ENCODE measurements around the gene RAP1GAP2.
"Not testable (repeated sequence)": the region's sequence is repeated elsewhere in the genome, so short reads cannot be mapped to it uniquely, and the experiment has no call there.

RAP1GAP2 gene

DNA sequence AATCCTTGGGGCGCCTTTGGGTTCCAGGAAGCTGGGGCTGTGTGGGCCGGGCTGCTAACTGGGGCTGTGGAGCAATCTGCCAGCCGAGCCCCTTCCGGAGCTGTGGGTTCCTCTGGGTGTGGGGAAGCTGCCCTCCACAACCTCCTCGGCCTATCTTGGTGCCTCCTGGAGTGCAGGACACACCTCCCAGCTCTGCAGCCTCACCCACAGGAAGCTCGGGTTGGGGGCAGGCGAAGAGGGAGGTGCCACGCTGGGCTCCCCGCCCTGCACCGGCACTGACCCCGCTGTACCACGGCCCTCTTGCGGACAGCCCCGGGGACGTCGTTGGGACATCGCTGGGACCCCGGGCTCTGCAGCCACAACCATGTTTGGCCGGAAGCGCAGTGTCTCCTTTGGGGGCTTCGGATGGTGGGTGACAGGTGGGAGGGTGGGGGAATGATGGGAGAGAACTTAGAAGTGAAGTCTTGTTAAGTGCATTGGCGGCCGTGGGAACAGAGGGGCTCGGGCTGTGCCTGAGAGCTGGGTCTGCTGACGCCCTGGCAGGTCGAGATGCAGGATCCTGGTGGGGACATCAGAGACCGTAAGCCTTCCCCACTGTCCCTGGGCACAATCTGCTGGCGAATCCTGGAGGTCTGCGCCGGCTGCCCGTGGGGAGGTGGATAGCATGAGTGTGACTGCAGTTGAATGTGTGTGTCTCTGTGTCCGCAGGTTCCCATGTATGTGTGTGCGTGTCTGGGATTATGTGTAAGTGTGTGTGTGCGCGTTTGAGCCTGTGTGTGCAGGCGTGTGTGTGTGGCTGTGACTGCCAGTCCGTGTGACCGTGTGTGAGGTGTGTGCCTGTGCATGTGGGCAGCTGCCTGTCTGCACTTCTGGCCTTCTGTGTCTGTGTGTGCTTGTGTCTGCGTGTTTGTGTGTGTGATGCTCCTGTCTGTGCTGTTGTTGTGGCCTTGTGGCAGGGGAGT is at the start of gene RAP1GAP2:
TSS of gene RAP1GAP2 (plus strand) at position 275 of the 962 bp plus-strand sequence. CDS start at position 365, 90 bp downstream.
- DNase-seq, result peak; percentile 86

DNA sequence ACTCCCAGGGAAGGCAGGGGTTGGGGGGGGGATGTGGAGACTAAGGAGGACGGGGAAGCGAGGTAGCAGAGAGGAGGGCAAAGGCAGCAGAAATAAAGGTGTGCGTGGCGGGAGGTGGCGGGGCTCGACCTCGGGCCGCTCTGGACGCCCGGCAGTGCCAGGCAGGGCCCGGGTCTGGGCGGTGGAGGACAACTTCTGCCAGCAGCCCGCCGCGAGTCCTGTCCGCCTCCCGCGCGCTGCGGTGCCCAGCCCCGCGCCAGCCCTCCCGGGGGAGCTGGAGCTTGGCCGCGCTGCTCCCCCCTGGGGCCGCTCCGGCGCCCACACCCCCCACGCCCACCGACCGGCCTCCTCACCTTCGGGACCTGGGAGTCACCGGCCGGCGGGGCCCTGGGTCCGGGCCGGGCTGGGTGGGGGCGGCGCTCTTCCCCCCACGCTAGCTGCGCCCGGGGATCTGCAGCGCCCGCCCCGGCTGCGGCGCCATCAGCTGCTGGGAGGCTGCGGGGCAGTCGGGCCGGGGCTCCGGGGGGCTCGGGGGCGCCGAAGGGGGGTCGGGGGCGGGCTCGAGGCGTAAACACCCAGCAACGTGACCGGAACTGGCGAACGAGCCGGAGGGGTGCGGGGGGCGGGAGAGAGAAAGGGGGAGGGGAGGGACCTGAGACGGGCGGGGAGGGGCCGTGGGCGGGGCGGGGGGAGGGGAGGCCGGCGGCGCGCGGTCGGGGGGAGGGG is 47.0 kb upstream of the RAP1GAP2 start, which contains the start of gene CCDC92B:
TSS of gene CCDC92B (minus strand) at position 595 of the 726 bp plus-strand sequence. CDS start 14,507 bp downstream, outside the sequence.
- DNase-seq, result no peak

DNA sequence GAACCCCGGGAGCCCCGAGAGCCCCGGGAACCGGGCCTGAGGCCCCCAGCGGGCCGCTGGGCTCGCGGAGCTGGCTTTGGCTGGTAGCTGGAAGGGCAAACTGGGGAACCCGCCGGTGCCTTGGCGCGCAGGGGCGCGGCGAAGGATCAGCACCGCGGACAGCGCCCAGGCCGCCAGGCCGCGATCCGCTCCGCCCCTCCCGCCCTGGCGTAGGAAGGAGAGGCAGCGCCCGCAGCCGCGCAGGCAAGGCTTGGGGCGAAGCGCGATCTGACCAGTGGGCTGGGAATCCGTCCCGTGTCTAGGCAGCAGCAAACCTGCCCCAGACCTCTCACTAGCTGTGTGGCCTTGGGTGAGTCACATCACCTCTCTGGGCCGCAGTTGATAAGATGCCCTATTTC is 46.5 kb upstream of the RAP1GAP2 start:
- peak; percentile 70 for DNase-seq

DNA sequence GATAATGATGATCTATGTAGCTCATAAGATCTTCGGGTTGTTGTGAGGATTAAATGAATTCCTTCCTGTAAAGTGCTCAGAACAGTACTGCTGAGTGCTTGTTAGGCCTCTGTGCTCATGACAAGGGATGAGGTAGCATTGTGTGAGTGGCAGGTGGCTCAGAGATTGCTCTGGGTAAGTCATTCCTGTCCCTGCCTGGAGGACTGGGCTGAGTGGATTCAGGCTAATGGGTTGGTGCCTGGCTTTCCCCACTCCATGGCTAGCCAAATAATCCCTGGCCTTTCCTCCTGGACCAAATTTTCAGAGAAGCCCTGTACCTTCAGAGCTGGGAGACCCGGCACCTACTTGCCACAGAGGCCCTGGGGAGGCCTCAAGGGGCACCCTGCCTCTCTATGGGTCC is 45.5 kb upstream of the RAP1GAP2 start:
- DNase-seq, result no peak

DNA sequence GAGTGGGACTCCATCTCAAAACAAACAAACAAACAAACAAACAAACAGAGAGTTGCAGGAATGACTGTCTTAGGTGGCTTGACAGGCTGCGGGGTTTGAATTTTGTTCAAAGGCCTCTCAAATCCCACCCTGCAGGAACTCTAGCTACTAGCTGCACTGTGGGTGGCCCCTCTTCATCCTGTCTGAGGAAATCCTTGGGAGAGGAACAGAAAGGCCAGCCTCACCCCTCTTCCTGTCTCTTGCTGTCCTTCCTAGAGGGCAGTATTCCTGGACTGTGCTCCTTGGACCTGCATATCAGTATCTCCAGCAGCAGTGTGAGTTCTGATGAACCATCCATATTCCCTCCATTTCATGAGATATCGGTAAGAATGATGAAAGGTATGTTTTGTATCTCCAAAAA is 44.7 kb upstream of the RAP1GAP2 start:
- DNase-seq, result no peak

DNA sequence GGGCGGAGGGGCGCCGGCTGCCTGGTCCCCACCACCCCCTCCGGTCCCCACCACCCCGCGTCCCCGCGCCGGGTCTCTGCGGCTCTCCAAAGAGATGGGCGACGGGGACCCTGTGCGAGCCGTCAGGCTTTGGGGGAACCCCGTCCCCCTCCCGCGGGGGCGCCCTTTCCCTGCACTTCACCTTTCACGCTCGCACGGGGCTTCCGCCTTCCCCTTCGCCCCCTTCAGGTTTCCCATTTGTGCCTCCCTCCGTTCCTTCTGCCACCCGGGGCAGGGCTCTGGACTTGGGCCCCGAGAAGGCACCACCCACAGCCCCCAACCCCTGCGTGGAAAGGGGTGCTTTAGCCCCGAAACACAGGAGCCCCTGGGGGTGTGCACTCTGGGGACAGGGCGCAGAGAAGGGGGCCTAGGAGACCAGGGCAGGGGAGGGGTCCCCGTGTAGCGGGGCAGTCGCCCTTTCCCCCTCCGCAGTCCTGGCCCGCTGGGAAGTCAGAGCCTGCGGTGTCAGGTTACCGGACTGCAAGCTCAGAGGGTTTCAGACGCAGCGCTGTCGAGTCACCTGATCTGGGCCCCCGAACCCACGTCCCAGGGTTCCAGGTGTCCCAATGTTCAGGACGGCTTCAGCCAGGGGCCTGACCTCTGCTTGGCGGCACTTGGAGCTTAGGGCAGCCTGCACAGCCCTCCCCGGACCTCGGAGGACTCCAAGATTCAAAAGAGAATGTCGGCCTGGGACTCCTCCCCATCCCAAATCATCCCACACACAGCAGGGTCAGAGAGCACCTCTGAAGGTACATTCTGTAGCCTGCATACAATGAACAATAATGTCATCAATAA is 40.1 kb upstream of the RAP1GAP2 start:
- DNase-seq, result no peak

DNA sequence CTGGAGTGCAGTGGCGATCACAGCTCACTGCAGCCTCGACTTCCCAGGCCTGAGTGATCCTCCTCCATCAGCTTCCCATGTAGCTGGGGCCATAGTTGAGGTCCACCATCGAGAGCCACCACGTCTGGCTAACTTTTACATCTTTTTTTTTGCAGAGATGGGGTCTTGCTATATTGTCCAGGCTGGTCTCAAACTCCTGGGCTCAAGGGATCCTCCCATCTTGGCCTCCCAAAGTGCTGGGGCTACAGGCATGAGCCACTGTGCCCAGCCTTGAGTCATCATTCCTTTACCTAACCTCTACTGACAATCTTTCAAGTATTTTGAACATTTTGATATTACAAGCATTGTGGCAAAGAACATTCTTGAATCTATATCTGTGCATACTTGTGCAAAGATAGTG is 37.4 kb upstream of the RAP1GAP2 start:
- DNase-seq, result no peak

DNA sequence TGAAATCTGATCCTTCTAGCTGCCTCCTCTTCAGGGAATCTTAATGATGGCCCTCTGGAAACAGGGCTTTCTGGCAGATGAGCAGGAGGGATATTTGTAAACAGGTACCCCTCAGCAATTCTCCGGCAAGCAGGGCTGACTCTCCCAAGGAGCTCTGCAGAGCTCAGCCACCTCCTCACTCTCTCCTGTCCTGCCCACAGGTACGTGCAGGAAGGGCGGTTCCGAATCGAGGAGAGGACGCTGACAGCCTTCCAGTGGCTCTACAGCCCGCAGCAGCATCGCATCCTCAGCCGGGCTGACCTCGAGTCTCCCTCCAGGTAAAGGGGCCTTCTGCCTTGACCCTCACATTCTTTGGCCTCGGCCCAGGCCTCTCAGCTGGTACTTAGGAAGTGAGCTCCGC is 26.1 kb upstream of the RAP1GAP2 start:
- DNase-seq, result no peak

DNA sequence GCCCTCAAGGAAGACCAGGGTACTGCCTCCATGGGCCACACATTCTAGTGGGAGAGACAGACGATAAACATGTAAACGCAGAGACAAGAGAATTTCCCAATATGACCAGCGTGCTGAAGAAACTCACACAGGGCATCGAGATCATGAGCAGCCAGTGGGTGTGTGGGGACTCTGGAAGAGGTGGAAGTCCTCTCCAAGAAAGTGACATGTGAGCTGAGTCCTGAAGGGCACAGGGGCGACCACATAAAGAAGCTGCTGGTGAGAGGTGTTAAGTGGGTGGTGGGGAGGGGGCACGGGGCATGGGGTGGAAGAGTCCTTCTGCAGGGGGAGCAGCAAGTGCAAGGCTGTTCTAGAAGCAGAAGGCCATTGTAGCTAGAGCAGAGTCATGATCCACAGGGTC is 21.0 kb upstream of the RAP1GAP2 start:
- no peak for DNase-seq

DNA sequence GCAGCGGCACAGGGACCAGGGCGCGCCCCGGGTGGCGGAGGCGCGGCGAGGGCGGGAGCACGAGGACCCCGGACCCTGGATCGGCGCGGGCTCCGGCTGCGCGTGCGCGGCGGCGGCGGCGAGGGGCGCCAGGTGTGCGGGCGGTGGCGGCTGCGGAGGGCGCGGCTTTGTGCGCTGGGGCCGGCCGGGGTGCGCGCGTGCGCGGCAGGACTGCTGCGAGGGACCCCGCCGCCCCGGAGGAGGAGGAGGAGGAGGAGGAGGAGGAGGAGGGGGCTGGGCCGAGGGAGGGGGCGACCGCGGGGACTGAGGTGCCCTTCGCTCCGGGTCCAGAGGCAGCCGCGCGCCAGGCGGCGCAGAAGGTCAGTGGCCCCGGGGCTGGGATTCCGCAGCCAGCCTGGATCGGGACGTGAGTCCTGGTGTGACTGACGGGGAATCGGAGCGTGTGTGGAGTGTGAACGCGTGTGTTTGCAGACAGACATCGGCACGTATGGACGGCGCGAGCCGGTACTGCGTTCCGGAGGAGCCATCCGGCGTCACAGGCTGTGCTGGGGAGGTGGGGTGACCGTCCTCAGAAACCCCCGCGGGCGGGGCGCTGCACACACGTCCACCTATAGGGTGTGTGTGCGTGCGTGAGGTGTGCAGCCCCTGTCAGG is 19.5 kb upstream of the RAP1GAP2 start:
- DNase-seq, result no peak

DNA sequence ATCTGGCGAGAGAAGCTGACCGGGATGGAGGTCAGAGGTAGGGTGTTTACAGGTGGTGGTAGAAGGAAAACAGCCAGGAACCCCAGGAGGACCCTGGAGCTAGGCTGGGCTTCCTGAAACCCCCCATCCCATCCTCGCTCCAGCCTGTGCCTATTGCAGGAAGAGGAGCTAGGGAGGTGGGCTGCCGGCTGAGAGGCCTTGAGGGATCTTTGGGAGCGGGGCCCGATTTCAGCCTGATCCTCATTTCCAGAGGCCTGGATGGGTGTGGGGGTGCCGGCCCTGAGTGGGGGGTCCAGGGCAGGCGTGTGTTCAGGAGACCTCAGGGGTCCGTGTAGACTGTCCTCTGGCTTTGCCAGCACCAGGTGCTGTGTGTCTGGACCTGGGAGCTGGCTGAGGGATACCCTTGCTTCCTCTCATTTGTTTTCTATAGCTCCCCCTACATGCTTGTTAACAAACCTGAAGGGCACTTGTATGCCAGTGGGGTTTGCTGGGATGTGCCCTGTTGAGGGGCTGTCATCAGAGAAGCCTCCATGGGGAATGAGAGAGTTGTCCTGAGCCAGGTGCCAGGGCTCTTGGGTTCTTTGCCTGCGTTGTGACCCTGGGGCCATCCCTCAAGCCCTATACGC is 18.9 kb upstream of the RAP1GAP2 start:
- no peak for DNase-seq

DNA sequence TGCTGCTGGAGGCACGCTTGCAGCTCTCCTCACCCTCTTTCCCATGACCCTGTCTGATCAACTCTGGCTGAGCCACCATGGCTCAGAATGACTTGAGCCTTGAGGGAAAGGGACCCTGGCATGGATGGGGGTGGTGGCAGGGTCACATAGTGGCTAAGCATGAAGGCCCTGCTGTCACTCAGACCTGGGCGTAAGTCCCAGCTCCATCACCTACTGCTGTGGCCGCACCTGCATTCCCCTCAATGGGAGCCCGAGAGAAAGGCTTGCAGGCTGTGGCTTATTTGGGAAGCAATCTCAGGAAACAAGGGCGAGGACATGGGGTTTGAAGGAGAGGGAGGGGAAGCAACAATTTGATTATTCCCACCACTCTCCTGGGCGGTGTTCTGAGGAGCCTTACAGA is 17.7 kb upstream of the RAP1GAP2 start:
- no peak for DNase-seq

DNA sequence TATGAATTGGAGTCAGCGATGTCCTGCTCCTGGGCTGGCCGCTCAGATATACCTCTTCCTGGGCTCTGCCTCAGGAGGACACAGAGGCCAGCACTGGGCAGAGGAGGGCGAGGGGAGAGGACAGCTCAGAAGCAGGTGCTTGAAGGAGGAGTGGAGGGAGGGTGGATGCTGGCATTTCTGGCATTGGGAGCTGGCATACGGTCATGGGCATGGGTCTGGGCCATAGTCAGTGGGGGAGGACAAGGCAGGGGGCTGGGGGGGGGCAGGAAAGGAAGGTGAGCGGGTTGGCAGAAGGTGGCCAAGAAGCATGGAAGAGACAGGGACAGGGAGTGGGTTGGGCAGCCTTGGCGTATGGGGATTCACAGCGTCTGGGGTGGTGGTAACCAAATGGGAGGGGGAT is 16.7 kb upstream of the RAP1GAP2 start:
- DNase-seq, result no peak

DNA sequence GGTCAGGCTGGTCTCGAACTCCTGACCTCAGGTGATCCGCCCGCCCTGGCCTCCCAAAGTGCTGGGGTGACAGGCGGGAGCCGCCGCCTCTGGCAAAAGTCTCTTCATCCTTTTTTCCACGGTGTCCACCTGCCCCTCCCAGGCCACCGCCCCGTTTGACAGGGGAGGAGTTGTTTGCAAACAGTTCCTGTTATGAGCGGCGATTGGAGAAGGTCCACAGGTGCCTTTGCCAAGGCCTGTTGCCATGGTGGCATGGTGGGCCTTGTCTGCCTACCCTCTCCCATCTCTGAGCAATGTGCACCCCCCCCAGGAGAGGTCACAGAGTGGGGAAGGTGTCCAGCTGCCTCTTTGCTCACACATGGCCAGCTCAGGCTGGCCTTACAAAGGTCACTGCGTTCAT is 16.0 kb upstream of the RAP1GAP2 start:
- DNase-seq, result no peak

DNA sequence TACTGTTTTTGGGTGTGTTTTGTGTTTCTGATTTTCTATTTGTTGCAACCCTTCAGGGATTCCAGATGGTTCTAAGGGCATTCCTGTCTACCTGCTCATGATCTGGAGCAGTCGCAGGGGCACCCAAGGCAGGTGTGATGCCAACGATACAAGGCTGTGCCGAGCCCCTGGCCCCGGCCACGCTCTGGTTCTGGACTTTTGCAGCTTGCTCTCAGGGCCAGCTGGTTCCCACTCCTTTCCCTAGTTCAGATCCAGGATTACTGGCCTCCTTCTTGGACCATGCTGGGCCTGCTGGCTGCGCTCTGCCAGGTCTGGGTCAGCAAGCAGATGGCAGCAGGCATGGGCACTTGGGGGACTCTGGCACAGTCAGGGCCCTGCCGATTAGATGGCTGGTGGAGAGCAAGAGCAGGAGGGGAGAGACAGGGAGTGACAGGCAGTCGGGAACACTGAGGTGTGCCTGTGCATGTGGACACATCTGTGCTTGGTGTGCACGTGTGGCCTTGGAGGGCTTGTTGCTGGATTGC is 15.2 kb upstream of the RAP1GAP2 start:
- DNase-seq, result no peak

DNA sequence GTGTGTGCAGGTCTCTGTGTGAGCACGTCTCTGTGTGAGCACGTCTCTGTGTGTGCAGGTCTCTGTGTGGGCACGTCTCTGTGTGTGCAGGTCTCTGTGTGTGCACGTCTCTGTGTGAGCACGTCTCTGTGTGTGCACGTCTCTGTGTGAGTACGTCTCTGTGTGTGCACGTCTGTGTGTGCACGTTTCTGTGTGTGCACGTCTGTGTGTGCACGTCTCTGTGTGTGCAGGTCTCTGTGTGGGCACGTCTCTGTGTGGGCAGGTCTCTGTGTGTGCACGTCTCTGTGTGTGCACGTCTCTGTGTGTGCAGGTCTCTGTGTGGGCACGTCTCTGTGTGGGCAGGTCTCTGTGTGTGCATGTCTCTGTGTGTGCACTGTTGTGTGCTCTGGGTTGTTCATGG is 14.6 kb upstream of the RAP1GAP2 start:
- not testable (repeated sequence) for DNase-seq

DNA sequence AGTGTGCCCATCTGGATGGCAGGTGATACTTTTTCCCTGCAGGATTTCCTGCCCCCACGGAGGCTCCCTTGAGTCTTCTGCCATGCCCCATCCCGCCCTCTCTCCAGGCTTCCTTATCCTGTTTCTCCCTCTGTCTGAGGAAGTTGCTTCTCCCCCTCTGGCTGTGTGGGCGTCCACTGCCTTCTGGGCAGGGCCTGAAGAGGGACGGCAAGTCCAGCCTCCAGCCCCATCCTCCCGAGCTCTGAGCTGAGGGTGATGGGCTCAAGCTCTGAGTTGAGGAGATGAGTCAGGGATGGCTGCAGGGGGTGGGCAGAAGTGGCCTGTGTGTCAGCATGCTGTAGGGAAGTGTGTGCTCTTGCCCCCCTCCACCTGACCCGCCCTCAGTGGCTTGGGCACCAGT is 14.2 kb upstream of the RAP1GAP2 start:
- DNase-seq, result no peak

DNA sequence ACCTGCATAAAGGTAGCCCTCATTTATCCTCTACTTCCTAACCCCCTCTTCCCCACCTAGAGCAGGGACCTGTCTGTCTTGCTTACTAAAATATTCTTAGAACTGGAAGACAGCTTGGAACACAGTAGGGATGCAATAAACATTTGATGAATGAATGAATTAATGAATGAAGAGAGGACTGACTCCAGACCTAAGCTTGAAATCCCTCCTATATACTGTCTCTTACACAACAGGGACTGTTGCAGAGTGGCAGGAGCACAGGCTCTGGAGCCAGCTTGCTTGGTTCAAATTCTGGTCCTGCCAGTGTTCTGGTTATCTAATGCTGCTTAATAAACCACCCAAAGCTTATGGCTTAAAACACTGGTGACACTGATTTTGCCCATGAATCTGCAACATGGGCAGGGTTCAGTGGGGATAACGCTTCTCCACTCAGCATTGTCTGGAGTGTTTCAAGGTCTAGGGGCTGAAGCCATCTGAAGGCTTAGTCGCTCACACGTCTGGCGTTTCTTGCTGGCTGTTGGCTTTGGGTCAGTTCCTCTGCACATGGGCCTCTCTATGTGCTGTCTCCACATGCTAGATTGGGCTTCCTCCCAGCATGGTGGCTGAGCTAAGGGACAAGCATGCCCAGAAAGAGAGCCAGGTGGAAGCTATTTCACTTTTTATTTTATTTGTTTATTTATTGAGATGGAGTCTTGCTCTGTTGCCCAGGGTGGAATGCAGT is 12.8 kb upstream of the RAP1GAP2 start:
- DNase-seq, result no peak

DNA sequence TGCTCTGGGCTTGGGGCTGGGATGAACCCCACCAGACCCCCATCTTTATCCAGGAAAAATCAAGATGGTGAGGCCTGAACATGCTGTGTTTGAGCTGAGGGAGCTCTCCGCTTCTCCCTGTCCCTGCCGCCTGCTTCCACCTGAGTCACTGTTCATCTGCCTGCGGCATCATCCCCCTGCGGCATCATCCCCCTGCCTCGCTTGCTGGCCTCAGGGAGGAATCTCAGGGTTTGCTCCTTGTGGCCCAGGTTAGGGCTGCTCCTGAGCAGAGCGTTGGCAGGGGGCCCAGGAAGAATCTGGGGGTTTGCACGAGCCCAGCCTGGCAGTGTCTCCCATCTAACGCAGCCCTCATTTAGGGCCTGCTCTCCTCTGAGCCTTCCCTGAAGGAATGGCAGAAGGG is 11.4 kb upstream of the RAP1GAP2 start:
- DNase-seq, result no peak

DNA sequence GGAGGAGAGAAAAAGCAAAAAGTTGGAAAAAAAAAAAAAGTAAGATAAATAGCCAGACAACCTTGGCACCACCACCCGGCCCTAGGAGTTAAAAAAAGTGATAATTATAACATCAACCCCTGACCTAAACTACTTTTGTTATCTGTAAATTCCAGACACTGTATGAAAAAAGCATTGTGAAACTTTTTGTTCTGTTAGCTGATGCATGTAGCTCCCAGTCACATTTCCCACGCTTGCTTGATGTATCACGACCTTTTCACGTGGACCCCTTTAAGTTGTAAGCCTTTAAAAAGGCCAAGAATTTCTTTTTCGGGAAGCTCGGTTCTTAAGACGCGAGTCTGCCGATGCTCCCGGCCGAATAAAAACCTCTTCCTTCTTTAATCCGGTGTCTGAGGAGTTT is 10.9 kb upstream of the RAP1GAP2 start:
- peak; percentile 90 for DNase-seq
